VCaP (cell line): ENCODE data around the gene WNK2.

Experiments used
- H3K27ac ChIP-seq: fragments of 450-650 bp; 2 replicates; pipeline ENCODE4 v1.5.1; 2017
- TF ChIP-seq, protein P1 (sequence below): fragments of 450-650 bp; conservative IDR thresholded peaks from 2 replicates; pipeline ENCODE4 v1.5.1; 2017; ENCODE audit warnings: mild to moderate bottlenecking, moderate library complexity

Gene WNK2

DNA sequence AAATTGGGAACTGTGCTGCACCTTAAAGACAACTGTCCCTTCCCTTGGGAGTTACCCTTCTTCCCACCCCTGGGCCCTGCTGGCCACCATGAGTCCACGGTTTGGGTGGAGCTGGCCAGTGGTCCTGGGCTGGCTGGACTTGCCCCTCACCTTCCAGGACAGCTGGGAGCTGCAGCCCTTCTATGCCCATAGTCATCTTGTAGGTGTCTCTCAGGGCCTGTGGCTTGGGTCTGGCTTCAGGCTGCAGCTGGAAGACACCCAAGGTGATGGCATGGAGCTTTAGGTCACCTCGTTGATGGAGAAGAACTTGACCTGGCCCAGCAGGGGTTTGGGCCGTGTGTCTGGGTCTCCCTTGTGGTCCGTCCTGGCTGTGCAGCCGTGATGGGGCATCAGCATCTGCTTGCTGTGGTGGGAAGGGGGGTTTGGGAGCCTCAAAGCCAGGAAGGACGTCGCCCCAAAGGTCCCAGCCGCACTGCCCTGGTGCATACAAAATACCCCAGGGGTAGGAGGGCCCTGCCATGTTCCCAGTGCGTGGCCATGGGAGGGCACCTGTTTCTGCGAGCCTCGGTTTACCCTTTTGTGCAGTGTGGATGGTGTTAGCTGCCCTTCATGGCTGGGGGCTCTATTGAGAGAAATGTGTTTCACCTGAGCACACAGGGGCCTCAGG lies 8.9 kb downstream of the WNK2 start:
- TF ChIP-seq, protein P1, sequence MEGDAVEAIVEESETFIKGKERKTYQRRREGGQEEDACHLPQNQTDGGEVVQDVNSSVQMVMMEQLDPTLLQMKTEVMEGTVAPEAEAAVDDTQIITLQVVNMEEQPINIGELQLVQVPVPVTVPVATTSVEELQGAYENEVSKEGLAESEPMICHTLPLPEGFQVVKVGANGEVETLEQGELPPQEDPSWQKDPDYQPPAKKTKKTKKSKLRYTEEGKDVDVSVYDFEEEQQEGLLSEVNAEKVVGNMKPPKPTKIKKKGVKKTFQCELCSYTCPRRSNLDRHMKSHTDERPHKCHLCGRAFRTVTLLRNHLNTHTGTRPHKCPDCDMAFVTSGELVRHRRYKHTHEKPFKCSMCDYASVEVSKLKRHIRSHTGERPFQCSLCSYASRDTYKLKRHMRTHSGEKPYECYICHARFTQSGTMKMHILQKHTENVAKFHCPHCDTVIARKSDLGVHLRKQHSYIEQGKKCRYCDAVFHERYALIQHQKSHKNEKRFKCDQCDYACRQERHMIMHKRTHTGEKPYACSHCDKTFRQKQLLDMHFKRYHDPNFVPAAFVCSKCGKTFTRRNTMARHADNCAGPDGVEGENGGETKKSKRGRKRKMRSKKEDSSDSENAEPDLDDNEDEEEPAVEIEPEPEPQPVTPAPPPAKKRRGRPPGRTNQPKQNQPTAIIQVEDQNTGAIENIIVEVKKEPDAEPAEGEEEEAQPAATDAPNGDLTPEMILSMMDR, result no peak
- H3K27ac ChIP-seq, result peak overlapping the region; percentile 90

DNA sequence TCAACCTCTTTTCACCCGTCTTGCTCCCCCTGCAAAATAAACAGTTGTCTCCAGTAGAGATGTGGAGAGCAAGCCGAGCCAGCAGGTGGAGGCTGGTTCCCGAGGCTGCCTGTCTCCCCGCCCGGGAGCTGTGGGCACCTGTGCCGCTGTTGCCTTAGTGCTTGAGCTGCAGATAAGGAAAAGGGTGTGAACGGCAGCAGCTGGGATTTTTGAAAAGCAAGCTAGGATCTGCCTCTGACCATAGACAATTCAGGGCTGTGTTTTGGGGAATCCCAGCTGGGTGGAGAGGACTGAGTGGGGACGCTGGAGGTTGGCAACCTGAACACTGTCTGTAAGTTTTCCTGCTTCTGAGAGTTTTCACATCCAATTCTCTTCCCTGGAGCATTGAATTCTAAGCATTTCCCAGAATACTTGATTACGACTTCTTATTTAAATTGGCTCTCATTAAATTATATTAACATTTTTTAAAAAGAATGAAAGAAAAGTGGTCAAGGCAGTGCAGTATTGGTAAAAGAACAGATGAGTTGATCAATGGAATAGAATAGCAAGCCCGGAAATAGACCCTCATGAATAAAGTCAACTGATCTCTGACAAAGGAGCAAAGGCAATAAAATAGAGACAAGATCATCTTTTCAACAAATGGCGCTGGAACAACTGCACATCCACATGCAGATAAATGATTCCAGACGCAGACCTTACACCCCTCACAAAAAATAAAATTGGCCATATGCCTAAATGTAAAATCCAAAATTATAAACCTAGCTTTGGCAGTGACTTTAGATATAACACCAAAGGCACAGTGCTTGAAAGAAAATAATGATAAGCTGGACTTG lies 9.7 kb downstream of the WNK2 start:
- TF ChIP-seq, protein P1, result no peak

DNA sequence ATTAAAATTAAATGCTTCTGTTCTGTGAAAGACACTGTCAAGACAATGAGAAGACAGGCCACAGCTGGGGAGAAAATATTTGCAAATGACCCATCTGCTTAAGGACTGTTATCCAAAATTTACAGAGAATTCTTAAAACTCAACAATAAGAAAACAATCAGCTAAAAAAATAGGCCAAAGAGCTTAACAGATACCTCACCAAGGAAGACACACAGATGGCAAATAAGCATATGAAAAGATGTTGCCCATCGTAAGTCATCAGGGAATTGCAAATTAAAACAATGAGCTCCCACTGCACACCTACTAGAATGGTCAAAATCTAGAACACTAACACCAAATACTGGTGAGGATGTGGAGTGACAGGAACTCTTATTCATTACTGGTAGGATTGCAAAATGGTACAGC lies 10.3 kb downstream of the WNK2 start:
- TF ChIP-seq, protein P1, result no peak
- peak overlapping the region; percentile 90 for H3K27ac ChIP-seq

More for the DNA sequence above, 9.7 kb downstream of the WNK2 start:
- peak overlapping the region; percentile 90 for H3K27ac ChIP-seq

DNA sequence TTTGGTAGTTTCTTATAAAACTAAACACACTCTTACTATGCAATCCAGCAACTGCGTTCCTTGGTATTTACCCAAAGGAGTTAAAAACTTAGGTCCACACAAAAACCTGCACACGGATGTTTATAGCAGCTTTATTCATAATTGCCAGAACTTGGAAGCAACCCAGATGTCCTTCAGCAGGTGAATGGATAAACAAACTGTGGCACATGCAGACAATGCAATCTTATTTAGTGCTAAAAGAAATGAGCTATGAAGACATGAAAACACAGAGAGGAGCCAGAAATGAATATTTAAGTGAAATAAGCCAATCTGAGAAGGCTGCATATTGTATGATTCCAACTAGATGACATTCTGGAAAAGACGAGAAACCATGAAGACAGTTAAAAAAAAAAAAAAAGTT lies 10.7 kb downstream of the WNK2 start:
- peak overlapping the region; percentile 90 for H3K27ac ChIP-seq
- TF ChIP-seq, protein P1, result no peak

DNA sequence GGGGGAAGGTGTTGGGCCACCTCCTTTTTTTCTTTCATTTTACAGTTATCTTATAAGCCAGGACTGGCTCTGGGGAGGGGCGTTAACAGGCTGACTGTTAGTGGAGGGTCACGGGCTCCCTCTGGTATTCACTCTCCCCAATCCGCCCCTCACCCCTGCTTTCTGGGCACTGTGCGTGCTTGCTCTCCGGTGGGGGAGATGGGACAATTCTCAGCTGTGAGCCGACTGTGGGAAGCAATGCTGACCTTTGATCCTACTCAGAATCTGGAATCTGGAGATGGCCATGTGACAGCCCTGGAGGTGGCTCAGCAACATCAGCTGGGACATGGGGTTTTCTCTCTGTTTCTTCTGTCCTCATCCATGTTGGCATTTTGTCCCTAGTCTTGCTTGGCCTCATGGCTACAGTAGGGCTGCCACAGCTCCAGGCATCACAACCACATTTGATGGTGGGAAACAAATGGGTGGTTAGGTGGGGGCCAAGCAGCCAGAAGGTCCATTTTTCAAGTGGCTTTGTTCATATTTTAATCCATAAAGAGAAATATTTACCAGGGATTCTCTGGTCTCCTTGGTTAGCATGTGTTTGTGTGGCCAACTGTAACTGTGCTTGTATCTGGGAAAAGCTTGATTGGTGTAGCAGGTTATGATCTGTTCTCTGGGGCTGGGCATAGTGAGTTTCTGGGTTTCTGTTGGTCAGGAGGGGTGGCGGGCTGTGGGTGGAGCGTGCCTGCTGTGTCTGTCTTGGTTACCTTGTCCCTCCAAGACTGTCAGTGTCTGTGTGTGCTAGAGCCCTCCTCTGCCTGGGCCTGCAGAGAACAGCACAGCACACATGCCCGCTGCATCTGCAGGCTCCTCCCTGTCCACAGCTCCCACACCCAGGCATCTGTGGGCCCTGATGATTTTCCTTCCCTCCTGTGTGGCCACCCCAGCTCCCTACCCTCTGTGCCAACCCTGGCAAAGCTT lies 12.4 kb downstream of the WNK2 start:
- H3K27ac ChIP-seq, result peak overlapping the region; percentile 90; the same call in 1 of the 2 replicates
- TF ChIP-seq, protein P1, result no peak

DNA sequence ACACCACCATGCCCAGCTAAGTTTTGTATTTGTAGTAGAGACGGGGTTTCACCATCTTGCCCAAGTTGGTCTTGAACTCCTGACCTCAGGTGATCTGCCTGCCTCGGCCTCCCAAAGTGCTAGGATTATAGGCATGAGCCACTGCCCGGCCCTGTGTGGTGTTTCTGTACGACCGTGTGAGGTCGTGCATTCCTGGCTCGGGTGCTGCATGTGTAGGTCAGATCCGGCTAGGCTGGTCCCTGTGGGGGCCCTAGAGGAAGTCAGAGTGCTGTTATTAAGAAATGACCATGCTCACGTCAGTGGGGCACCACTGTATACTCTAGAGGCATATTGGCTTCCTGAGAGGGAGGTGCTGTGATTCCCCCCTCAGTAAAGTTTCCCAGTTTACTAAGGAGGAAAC lies 13.7 kb downstream of the WNK2 start:
- H3K27ac ChIP-seq, result peak overlapping the region; percentile 99; the same call in 1 of the 2 replicates
- TF ChIP-seq, protein P1, result no peak
